Measurements from ENCODE around the gene EPHA7. TPM values are rescaled to one million over a fixed set of nuclear protein-coding genes. Genes with fewer than 3 reads are reported as not detected.

Gene EPHA7
- total RNA-seq, 1 donor from 2014 or later, result 55.4 TPM

GRCh38 chr6:93322651-93323050 is 96.7 kb downstream of the EPHA7 start:
- TF ChIP-seq, protein P1, sequence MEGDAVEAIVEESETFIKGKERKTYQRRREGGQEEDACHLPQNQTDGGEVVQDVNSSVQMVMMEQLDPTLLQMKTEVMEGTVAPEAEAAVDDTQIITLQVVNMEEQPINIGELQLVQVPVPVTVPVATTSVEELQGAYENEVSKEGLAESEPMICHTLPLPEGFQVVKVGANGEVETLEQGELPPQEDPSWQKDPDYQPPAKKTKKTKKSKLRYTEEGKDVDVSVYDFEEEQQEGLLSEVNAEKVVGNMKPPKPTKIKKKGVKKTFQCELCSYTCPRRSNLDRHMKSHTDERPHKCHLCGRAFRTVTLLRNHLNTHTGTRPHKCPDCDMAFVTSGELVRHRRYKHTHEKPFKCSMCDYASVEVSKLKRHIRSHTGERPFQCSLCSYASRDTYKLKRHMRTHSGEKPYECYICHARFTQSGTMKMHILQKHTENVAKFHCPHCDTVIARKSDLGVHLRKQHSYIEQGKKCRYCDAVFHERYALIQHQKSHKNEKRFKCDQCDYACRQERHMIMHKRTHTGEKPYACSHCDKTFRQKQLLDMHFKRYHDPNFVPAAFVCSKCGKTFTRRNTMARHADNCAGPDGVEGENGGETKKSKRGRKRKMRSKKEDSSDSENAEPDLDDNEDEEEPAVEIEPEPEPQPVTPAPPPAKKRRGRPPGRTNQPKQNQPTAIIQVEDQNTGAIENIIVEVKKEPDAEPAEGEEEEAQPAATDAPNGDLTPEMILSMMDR (IDR thresholded peaks at IDR 0.05), result no peak
- Mint-ChIP-seq H3K4me1 (ENCODE audit: low read depth) (no peaks in the 10 kb centered on the region), H3K27ac (ENCODE audit: unreplicated experiment) (no peak overlapping the region), H3K9me3 (ENCODE audit: low read depth) (no peaks in the 10 kb centered on the region), H3K36me3 (ENCODE audit: low read depth) (no peaks in the 10 kb centered on the region), H3K27me3 (ENCODE audit: low read depth) (no peaks in the 10 kb centered on the region), H3K4me3 (ENCODE audit: unreplicated experiment) (no peak overlapping the region)
- DNase-seq (ENCODE audit: low spot score), result no peak

- Mint-ChIP-seq H3K36me3 (ENCODE audit: low read depth) (no peaks in the 10 kb centered on the region), H3K9me3 (ENCODE audit: low read depth) (no peaks in the 10 kb centered on the region), H3K4me1 (ENCODE audit: low read depth) (peaks cover 11% of the 10 kb centered on the region), H3K4me3 (ENCODE audit: unreplicated experiment) (no peak overlapping the region), H3K27me3 (ENCODE audit: low read depth) (no peaks in the 10 kb centered on the region), H3K27ac (ENCODE audit: unreplicated experiment) (no peak overlapping the region)
- TF ChIP-seq, protein P1 (IDR thresholded peaks at IDR 0.05), result no peak
- no peak for DNase-seq (ENCODE audit: low spot score)
Observed at GRCh38 chr6:93319304-93319703, 100.1 kb downstream of the EPHA7 start.

GRCh38 chr6:93318121-93318520 is 101.2 kb downstream of the EPHA7 start:
- peaks cover 11% of the 10 kb centered on the region for H3K4me1 Mint-ChIP-seq (ENCODE audit: low read depth)
- no peaks in the 10 kb centered on the region for H3K9me3 Mint-ChIP-seq (ENCODE audit: low read depth)
- TF ChIP-seq, protein P1 (IDR thresholded peaks at IDR 0.05), result no peak
- no peak overlapping the region for H3K4me3 Mint-ChIP-seq (ENCODE audit: unreplicated experiment)
- no peak overlapping the region for H3K27ac Mint-ChIP-seq (ENCODE audit: unreplicated experiment)
- no peaks in the 10 kb centered on the region for H3K36me3 Mint-ChIP-seq (ENCODE audit: low read depth)
- no peaks in the 10 kb centered on the region for H3K27me3 Mint-ChIP-seq (ENCODE audit: low read depth)
- DNase-seq (ENCODE audit: low spot score), result no peak

DNA sequence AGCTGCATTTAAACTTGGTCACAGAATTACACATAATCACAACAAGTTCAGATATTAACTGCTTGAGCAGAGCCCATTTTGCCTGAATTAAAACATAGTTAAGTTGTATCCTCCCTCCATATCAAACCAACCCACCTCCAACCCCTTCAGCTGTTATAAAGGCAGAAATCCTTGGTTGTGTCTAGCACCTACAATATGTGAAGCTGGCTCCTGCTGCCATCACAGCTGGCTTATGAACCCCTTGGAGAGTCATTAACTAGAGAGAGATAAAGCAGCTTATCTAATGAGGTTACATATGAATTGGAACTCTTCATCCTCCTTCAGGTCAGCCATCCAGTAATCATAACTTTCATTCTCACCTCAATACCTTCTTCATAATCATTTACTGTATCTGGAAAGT is 101.8 kb downstream of the EPHA7 start:
- Mint-ChIP-seq H3K4me3 (ENCODE audit: unreplicated experiment) (no peak overlapping the region), H3K9me3 (ENCODE audit: low read depth) (no peaks in the 10 kb centered on the region), H3K36me3 (ENCODE audit: low read depth) (no peaks in the 10 kb centered on the region), H3K4me1 (ENCODE audit: low read depth) (peaks cover 11% of the 10 kb centered on the region), H3K27me3 (ENCODE audit: low read depth) (no peaks in the 10 kb centered on the region), H3K27ac (ENCODE audit: unreplicated experiment) (peak overlapping the region; percentile 63)
- TF ChIP-seq, protein P1 (IDR thresholded peaks at IDR 0.05), result no peak
- DNase-seq (ENCODE audit: low spot score), result no peak

- Mint-ChIP-seq H3K9me3 (ENCODE audit: low read depth) (peaks cover 4% of the 10 kb centered on the region), H3K27me3 (ENCODE audit: low read depth) (no peaks in the 10 kb centered on the region), H3K4me1 (ENCODE audit: low read depth) (peaks cover 6% of the 10 kb centered on the region), H3K4me3 (ENCODE audit: unreplicated experiment) (no peak overlapping the region), H3K27ac (ENCODE audit: unreplicated experiment) (no peak overlapping the region), H3K36me3 (ENCODE audit: low read depth) (peaks cover 4% of the 10 kb centered on the region)
- TF ChIP-seq, protein P1 (IDR thresholded peaks at IDR 0.05), result no peak
- no peak for DNase-seq (ENCODE audit: low spot score)
Observed at GRCh38 chr6:93307505-93308409, 111.6 kb downstream of the EPHA7 start.
